Fibroblast of the aortic adventitia (primary cell): ENCODE results near the gene RWDD2A. TPM values are rescaled to one million over a fixed set of nuclear protein-coding genes. Genes with fewer than 3 reads are reported as not detected.

Experiments
- DNase-seq: peaks from one replicate; pipeline ENCODE4 v3.0.0-alpha.2; 2010; ENCODE audit warnings: low read depth
- H3K4me3 ChIP-seq: 2 replicates; pipeline ENCODE4 v1.5.1; 2011; ENCODE audit warnings: low read depth, mild to moderate bottlenecking, control low read depth, low read length, moderate library complexity
- total RNA-seq: library from RNA; depleted of rRNA; stranded (reverse); fragments of >200 nt; gene quantifications from 2 replicates; pipeline ENCODE4 v1.2.3, GENCODE V29; 2012; ENCODE audit warnings: low replicate concordance
- TF ChIP-seq, protein P1 (sequence below): IDR thresholded peaks from 2 replicates; pipeline ENCODE4 v1.5.1; 2011; ENCODE audit warnings: mild to moderate bottlenecking, low read length, control low read depth, inconsistent platforms; ENCODE audit not compliant: insufficient read depth

RWDD2A gene
- total RNA-seq, result 4.2 and 5.0 TPM in 2 replicates

DNA sequence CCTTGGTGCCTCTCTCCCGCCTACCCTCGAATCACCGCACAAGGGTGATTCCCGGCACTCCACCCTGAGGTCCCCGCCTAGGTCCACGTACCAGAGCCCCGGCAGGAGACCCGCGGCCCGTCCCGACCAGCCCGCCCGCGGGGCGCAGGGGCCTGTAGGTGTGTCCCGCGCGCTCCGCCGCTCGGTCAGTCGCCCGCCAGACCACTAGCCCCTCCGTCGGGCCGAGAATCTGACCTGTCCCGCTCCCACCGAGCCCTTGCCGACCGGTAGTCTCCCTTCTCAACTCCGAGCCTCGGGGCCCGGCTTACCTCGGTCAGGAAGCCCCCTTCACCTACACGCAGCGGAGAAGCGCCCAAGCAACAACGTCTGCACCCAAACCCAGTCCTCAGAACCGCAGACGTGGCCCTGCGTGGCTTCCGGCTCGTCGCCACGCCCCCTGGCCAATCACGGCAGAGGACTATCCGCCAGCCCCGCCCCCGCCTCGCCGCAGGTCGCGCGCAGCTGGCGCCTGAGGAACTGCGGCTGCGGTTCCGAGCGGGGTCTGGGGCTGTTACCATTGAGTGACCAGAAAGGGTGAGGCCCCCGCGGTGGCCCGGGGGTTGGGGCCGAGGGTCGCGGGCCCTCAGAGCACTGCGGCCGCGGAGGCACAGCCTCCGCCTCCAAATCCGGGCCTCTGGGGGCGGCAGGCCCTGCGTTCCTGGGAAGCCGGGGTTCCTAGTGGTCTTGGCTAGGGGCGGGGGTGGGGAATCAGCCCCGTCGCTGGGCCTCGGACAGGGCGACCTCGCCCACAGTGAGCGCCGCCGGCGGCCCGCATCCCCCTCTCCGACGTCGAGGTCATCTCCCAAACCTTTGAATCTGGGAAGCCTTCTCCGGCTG lies at the start of gene RWDD2A, which contains the start of gene PGM3:
Gene RWDD2A, plus strand, starts transcription at position 487 of the 876 bp plus-strand sequence. CDS start 1,095 bp downstream, outside the sequence.
Gene PGM3, minus strand, starts transcription at position 395 of the 876 bp plus-strand sequence. CDS start 2,253 bp downstream, outside the sequence.
- peak within 1 kb of the TSS; percentile 90 for H3K4me3 ChIP-seq
- TF ChIP-seq, protein P1, sequence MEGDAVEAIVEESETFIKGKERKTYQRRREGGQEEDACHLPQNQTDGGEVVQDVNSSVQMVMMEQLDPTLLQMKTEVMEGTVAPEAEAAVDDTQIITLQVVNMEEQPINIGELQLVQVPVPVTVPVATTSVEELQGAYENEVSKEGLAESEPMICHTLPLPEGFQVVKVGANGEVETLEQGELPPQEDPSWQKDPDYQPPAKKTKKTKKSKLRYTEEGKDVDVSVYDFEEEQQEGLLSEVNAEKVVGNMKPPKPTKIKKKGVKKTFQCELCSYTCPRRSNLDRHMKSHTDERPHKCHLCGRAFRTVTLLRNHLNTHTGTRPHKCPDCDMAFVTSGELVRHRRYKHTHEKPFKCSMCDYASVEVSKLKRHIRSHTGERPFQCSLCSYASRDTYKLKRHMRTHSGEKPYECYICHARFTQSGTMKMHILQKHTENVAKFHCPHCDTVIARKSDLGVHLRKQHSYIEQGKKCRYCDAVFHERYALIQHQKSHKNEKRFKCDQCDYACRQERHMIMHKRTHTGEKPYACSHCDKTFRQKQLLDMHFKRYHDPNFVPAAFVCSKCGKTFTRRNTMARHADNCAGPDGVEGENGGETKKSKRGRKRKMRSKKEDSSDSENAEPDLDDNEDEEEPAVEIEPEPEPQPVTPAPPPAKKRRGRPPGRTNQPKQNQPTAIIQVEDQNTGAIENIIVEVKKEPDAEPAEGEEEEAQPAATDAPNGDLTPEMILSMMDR, result no peak
- peak; percentile 80 for DNase-seq

DNA sequence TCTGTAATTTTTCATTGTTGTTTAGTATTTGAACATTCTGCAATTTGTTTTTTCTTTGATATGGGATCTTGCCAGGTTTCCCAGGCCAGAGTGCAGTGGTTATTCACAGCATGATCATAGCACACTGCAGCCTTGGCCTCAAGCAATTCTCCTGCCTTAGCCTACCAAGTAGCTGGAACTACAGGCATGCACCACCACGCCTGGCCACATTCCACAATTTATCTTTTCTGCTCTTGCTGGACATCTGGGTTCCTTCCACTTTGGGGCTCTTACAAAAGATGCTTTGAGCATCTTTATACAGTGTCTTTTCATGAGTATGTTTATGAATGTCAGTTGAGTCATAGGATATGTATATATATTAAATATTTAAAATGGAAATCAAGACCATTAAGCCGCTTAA lies 42.0 kb upstream of the RWDD2A start:
- TF ChIP-seq, protein P1, result no peak
- H3K4me3 ChIP-seq, result no peak overlapping the region
- no peak for DNase-seq

DNA sequence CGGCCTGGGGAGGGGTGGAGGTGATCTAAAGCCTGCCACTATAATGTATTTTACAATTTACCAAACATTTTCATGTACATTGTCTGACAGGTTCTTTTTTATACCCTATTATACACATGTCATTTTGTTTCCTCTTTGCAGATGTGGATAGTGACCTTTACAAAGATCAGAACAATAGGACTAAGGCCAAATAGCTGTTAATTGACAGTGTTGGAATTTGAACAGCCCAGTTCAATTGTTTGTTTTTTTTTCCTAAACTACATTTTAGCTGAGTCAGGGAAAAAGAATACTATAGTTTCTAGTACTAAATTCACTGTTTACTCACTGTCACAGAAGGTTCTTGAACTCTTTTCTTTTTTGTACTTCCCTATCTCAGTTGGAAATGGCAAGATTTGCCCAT lies 40.2 kb upstream of the RWDD2A start:
- DNase-seq, result no peak
- TF ChIP-seq, protein P1, result no peak
- H3K4me3 ChIP-seq, result no peak overlapping the region

DNA sequence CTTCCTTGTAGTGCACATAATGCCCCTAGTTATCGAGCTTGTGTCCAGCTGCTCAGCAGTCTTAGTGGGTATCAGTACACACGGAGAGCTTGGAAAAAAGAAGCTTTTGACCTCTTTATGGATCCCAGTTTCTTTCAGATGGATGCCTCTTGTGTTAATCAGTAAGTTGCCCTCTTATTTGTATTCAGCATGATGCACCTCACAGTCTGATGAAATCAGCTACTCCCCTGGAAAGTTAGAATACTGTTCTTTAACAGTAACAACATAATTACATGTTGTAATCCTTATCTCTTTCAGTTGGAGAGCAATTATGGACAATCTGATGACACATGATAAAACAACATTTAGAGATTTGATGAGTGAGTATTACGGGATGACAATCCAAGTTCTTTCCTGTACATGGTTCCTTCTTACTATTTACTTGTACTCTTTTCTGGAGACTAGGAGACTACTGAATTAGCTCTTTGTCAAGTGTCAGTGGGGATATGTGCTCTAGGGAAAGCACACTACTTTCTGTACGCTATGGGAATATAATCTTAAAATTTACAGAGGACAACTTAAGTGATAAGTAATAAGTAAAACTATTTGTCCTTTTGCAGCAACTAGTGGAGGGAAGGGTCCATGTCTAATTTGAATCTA lies 39.2 kb upstream of the RWDD2A start:
- DNase-seq, result peak; percentile 16
- TF ChIP-seq, protein P1, result no peak

DNA sequence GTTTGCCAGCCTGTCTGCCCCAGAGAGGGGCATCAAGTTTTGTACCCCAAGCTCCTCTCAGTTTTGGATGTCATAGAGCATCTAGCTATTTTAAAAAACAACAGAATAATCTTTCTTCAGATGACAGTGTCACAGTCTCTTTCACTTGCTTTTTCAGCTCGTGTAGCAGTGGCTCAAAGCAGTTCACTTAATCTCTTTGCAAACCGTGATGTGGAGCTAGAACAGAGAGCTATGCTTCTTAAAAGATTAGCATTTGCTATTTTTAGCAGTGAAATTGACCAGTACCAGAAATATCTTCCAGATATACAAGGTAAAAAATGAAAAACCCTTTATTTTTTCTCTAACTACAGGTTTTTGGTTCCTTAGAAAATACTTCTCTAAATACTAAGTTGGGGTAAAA lies 37.4 kb upstream of the RWDD2A start:
- DNase-seq, result no peak
- H3K4me3 ChIP-seq, result no peak overlapping the region
- TF ChIP-seq, protein P1, result no peak

More for the DNA sequence above, 39.2 kb upstream of the RWDD2A start:
- no peak overlapping the region for H3K4me3 ChIP-seq

DNA sequence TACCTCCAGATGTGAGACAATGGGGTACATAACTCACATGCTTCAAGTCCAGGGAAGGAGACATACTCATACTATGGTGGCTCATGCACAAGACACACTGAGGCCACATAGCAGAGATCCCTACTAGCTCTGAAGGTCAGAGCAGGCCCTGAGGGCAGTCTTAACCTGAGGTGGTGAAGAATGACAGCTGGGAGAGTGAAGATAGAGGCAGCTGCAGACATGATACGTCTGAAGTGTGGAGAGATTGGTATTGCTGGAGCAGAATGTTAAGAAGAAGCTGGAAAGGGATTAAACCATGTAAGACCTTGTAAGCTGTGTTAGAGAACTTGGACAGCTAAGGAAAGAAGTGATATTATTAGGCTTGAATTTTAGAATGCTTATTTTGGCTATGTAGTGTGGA lies 33.0 kb upstream of the RWDD2A start:
- no peak for DNase-seq
- H3K4me3 ChIP-seq, result no peak overlapping the region
- TF ChIP-seq, protein P1, result no peak
